GM18505 (cell line): ENCODE measurements around the gene HS6ST2.

Experiments
- ATAC-seq: cut with Tn5 transposase; IDR thresholded peaks from one replicate; pipeline ENCODE4 v1.9.1; 2021; ENCODE audit not compliant: unreplicated experiment
- POLR2A ChIP-seq: IDR thresholded peaks from 4 replicates; pipeline ENCODE4 v1.6.1; 2011; ENCODE audit warnings: borderline replicate concordance; ENCODE audit not compliant: insufficient read depth, insufficient read length; ENCODE audit errors: extremely low read depth

Gene HS6ST2

GRCh38 chrX:132778917-132779316 lies 179.5 kb downstream of the HS6ST2 start:
- no peak for TF ChIP-seq POLR2A
- no peak for ATAC-seq

DNA sequence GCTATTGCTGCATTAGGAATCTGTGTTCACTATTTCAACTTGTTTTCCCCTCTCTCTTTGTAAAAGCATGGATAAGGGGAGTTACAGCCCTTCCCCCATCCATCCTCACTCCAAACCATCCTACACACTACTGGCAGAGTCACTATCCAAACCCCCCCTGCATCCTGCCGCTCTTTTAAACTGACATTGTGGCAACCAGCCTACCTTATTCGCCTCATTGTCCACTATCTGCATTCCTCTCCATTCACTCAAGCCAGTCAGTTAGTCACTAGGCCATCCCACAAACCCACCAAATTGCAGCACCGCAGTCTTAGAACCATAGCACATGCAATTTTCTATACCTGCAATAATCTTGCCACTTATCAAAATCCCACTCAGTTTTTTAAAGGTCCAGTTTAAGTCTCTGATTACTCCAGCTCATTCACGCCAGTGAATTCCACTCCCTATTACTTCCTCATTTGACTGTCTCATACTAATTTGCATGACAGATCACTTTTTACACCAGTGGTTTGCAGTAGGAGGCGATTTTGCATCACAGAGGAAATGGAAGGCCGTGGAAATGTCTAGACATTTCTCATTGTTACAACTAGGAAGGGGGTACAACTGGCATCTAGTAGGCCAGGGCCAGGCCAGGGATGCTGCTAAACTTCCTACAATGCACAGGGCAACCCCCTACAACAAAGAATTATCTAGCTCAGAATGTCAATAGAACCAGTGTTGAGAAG lies 181.8 kb downstream of the HS6ST2 start:
- TF ChIP-seq POLR2A = no peak
- no peak for ATAC-seq

DNA sequence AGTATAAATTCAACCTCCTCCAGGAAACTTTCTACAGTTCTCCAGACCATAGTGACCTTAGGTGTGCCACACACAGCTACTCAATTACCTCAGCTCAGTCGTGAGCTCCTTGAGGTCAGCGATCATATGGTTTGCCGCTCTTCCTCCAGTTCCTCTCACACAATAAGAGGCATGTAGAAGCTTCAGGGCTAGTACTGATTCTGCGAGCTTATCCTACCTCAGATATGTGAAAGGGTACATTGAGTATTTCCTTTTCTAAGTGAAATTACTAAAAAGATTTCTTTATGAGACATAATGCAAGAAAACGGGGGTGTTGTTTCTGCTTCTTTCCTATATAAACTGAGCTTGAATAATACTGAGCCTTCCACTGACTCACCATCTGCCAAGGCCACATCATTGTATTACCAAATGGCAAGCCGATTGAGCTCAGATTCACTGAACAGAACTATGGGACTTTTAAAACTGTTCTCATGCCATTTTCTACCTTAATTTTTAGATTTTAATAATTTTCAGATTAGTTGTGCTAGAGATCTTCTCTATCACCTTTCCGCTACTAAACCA lies 183.1 kb downstream of the HS6ST2 start:
- TF ChIP-seq POLR2A = no peak

DNA sequence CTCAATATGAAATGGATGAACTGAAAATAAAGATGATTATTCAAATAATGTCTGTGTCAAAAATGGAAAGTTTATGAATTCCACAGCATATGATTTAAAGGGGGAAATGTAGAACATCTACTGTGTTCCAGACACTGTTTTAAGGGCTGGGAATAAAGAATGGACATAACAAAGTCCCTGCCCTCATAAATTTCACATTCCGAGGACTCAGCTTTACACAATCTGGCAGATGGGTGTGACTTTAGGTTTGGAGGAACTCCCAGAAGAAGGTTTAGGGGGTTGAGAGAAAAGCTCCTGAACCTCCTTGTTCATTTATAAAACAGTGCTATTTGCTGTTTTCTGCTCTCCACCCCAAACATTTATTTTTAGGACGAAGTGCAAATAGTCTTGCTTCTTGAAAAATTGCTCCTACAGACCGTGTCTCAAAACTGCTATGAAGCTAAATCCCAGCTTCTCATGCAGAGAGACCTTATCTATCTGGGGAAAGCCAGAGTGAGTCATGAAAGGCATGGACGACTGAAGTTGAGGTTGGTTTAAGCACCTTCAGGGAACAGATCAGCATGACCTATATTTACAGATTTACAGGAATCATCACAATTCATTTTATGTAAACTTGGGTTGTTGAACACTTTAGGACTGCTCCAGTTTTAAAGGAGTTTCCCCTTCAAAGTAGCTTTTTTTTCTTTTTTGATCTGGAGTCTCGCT lies 184.3 kb downstream of the HS6ST2 start:
- no peak for ATAC-seq
- no peak for TF ChIP-seq POLR2A

More for the DNA sequence above, 183.1 kb downstream of the HS6ST2 start:
- ATAC-seq = no peak

DNA sequence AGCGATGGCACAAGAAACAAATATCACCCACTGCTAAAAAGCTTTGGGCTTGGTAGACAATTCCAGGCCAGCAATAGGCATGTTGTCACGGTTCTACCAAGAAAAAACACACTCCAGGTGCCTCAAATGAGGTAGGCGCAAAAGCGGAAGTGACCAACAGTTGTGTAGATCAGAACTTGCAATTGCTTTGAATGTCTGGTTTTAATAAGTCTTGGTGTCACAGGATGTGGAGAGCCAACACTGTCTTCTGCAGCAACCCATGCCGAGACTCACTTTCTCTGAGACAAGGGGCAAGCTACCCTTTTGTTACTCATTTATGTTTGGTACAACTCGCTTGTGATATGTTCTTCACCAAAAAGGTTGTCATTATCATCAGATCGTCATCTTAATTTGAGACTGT lies 188.8 kb downstream of the HS6ST2 start:
- no peak for TF ChIP-seq POLR2A
- no peak for ATAC-seq

DNA sequence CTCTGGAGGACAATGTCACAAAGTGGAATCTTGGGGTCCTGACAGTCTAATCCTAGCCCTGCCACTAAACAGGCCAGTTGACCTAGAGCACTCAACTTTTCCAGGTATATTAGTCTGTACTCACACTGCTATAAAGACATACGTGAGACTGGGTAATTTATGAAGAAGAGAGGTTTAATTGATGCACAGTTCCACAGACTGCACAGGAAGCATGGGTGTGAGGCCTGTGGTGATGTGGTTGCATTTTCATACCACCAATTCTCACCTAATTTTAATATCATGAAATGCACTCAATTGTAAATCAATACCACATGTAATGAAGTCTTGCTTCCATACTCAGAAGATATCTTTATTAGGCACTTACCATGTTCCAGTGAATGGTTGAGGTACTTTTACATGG lies 192.0 kb downstream of the HS6ST2 start:
- no peak for ATAC-seq
- TF ChIP-seq POLR2A = no peak

DNA sequence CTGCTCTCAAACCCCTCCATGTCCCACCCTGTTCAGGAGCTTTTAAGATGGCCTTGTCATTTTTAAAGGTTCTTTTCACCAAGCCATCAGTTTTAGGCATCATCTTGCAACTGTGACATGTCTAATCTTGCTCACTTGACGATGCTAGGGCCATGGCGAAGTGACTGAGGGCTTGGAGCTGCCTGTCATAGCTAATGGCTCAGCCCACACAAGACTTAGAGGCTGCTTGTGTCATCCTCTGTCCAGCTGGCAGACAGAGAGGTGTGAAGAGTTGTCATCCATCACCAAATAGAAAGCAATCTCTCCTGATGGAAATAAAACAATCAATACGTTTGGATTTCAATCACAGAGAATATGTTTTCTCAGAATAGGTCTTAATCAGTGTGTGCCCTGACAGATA lies 194.9 kb downstream of the HS6ST2 start:
- no peak for TF ChIP-seq POLR2A
- no peak for ATAC-seq

GRCh38 chrX:132758759-132759158 lies 199.7 kb downstream of the HS6ST2 start:
- TF ChIP-seq POLR2A = no peak
- ATAC-seq = no peak

DNA sequence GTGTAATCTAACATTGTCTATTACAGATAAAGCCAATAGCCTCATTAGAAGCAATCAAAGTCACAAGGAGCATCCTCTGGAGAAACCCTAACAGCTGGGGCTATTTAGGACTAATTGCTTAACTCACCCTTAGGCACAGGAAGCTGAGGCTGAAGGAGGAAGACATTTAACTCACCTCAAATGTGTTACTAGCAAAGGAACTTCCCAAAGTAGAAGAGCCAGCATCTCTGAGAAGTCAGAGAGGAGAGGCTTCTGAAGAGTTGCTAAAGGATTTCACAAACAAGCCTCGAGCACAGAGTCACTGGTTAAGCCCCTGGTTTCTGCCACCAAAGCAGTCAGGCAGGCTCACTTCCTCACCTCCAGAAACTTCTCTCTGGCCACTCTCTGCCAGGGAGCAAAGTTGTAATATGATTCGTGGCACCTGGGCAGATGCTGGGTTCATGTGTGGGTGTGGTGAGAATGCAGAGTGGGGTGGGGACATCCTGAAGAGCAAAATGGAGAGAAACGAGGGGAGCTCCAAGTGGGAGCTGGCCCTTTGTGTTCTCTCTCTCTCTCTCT lies 201.3 kb downstream of the HS6ST2 start:
- TF ChIP-seq POLR2A = no peak
- no peak for ATAC-seq

GRCh38 chrX:132756439-132756838 lies 202.0 kb downstream of the HS6ST2 start:
- no peak for ATAC-seq
- TF ChIP-seq POLR2A = no peak

GRCh38 chrX:132751063-132751690 lies 207.3 kb downstream of the HS6ST2 start:
- ATAC-seq = no peak
- no peak for TF ChIP-seq POLR2A

- ATAC-seq = no peak
- no peak for TF ChIP-seq POLR2A
Measured at GRCh38 chrX:132750331-132751062, 207.9 kb downstream of the HS6ST2 start.

DNA sequence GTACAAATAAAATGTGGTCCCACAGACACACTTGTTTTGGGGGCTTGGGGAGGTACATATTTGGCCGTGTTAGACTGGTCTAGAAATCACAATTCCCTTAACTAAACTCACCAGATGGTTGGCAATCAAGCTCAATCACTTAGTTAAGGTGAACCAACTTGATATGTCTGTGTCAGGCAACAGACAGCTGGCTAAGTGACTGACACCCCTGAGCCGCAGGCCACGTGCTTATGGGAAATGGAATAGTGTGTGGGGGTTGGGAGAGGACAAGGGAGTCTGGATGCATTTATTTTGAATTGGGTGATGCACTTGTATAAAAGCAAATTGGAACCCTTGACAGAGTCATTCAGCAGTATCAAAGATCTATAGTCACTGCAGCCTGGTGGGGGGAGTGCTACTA lies 209.0 kb downstream of the HS6ST2 start:
- TF ChIP-seq POLR2A = no peak
- no peak for ATAC-seq
